Trophoblast cell (in vitro differentiated cells and primary cell): ENCODE measurements around the gene OR13C2.
A peak's percentile ranks its signal among the peaks of the same experiment; 100 is the strongest.

Experiments used
- DNase-seq, 2 donors: peaks; one replicate each; pipeline ENCODE4 v3.0.0-alpha.2; 2016
- H2AFZ ChIP-seq: 2 replicates; pipeline ENCODE4 v1.6.1; 2013; ENCODE audit warnings: low read length, moderate library complexity, mild to moderate bottlenecking; ENCODE audit not compliant: insufficient read depth, poor library complexity
- H2AK5ac ChIP-seq: 2 replicates; pipeline ENCODE4 v1.6.1; 2013; ENCODE audit warnings: mild to moderate bottlenecking, low read length
- H2BK120ac ChIP-seq: 2 replicates; pipeline ENCODE4 v1.6.1; 2013; ENCODE audit warnings: low read length, mild to moderate bottlenecking, moderate library complexity; ENCODE audit not compliant: insufficient read depth, poor library complexity
- H2BK12ac ChIP-seq: 2 replicates; pipeline ENCODE4 v1.6.1; 2013; ENCODE audit warnings: mild to moderate bottlenecking, low read length, moderate library complexity
- H2BK5ac ChIP-seq: 2 replicates; pipeline ENCODE4 v1.6.1; 2013; ENCODE audit warnings: low read length, low read depth, moderate library complexity, mild to moderate bottlenecking; ENCODE audit not compliant: poor library complexity
- H3K14ac ChIP-seq: 2 replicates; pipeline ENCODE4 v1.6.1; 2013; ENCODE audit warnings: mild to moderate bottlenecking, low read length
- H3K18ac ChIP-seq: 2 replicates; pipeline ENCODE4 v1.6.1; 2013; ENCODE audit warnings: mild to moderate bottlenecking, low read length
- H3K23ac ChIP-seq: 2 replicates; pipeline ENCODE4 v1.6.1; 2013; ENCODE audit warnings: low read length
- H3K27ac ChIP-seq: 2 replicates; pipeline ENCODE4 v1.5.1; 2013; ENCODE audit warnings: low read depth, mild to moderate bottlenecking, inconsistent platforms, low read length, moderate library complexity
- H3K27me3 ChIP-seq: 2 replicates; pipeline ENCODE4 v1.6.1; 2013; ENCODE audit warnings: inconsistent platforms, mild to moderate bottlenecking, low read length, moderate library complexity; ENCODE audit not compliant: insufficient read depth
- H3K36me3 ChIP-seq, 2 experiments: 1 replicate in 1 of 2; 2 replicates in 1 of 2; pipeline ENCODE4 v1.6.1; 2013; ENCODE audit warnings: low read length in 2 of 2, mild to moderate bottlenecking in 2 of 2, moderate library complexity in 1 of 2; ENCODE audit not compliant: insufficient read depth in 2 of 2, control insufficient read depth in 1 of 2
- H3K4ac ChIP-seq: 2 replicates; pipeline ENCODE4 v1.6.1; 2013; ENCODE audit warnings: low read depth, mild to moderate bottlenecking, low read length, moderate library complexity
- H3K4me1 ChIP-seq, 2 experiments: 1 replicate in 1 of 2; 2 replicates in 1 of 2; pipeline ENCODE4 v1.6.1; 2013; ENCODE audit warnings: low read length in 2 of 2, mild to moderate bottlenecking in 2 of 2, moderate library complexity in 1 of 2; ENCODE audit not compliant: insufficient read depth in 2 of 2, control insufficient read depth in 1 of 2
- H3K4me2 ChIP-seq: 2 replicates; pipeline ENCODE4 v1.6.1; 2013; ENCODE audit warnings: inconsistent platforms, mild to moderate bottlenecking, low read length, moderate library complexity
- H3K4me3 ChIP-seq: 2 replicates; pipeline ENCODE4 v1.5.1; 2013; ENCODE audit warnings: mild to moderate bottlenecking, low read depth, low read length, inconsistent platforms
- H3K79me1 ChIP-seq: one replicate; pipeline ENCODE4 v1.6.1; 2013; ENCODE audit warnings: low read length
- H3K79me2 ChIP-seq: 2 replicates; pipeline ENCODE4 v1.6.1; 2013; ENCODE audit warnings: low read length, mild to moderate bottlenecking; ENCODE audit not compliant: control insufficient read depth, insufficient read depth, poor library complexity
- H3K9ac ChIP-seq: 2 replicates; pipeline ENCODE4 v1.6.1; 2013; ENCODE audit warnings: mild to moderate bottlenecking, low read length
- H3K9me3 ChIP-seq: 2 replicates; pipeline ENCODE4 v1.6.1; 2013; ENCODE audit warnings: low read depth, mild to moderate bottlenecking, control low read depth, inconsistent platforms, low read length; ENCODE audit not compliant: insufficient read depth
- H4K12ac ChIP-seq: 2 replicates; pipeline ENCODE4 v1.6.1; 2013; ENCODE audit warnings: low read depth, mild to moderate bottlenecking, low read length, moderate library complexity
- H4K8ac ChIP-seq: 2 replicates; pipeline ENCODE4 v1.6.1; 2013; ENCODE audit warnings: low read depth, mild to moderate bottlenecking, low read length, moderate library complexity
- H4K91ac ChIP-seq: one replicate; pipeline ENCODE4 v1.6.1; 2013; ENCODE audit warnings: low read depth, mild to moderate bottlenecking, low read length, moderate library complexity
- WGBS: extraction: QIAGEN DNeasy Blood & Tissue Kit; methylation state at CpG from one replicate; pipeline ENCODE4 v1.1.7; 2013; ENCODE audit warnings: missing lambda C conversion rate; ENCODE audit not compliant: insufficient read length, insufficient coverage; ENCODE audit errors: extremely low coverage; 5-methylcytosine and 5-hydroxymethylcytosine counted together

Gene OR13C2

GRCh38 chr9:104589626-104590025 is 15.8 kb downstream of the OR13C2 start:
- H3K36me3 ChIP-seq = no peaks in the 10 kb centered on the region
- no peak overlapping the region for H3K4ac ChIP-seq
- H3K79me1 ChIP-seq = no peaks in the 10 kb centered on the region
- H3K14ac ChIP-seq = no peak overlapping the region
- no peak overlapping the region for H3K4me2 ChIP-seq
- H3K9me3 ChIP-seq = no peaks in the 10 kb centered on the region
- no peak overlapping the region for H2AFZ ChIP-seq
- H4K91ac ChIP-seq = no peak overlapping the region
- H3K9ac ChIP-seq = no peak overlapping the region
- no peak overlapping the region for H3K4me3 ChIP-seq
- no peak overlapping the region for H4K12ac ChIP-seq
- DNase-seq = no peak
- no peak overlapping the region for H2BK120ac ChIP-seq
- H3K79me2 ChIP-seq = no peaks in the 10 kb centered on the region
- no peak overlapping the region for H4K8ac ChIP-seq
- WGBS = no CpG with 5 or more reads among the region's 1 CpG
- H3K23ac ChIP-seq = no peak overlapping the region
- no peak overlapping the region for H2BK12ac ChIP-seq
- H3K27ac ChIP-seq = no peak overlapping the region
- H2AK5ac ChIP-seq = no peak overlapping the region
- no peak overlapping the region for H2BK5ac ChIP-seq
- H3K27me3 ChIP-seq = no peaks in the 10 kb centered on the region
- H3K4me1 ChIP-seq = no peaks in the 10 kb centered on the region
- no peak overlapping the region for H3K18ac ChIP-seq

GRCh38 chr9:104586496-104587180 is 18.8 kb downstream of the OR13C2 start:
- Histone ChIP-seq H3K79me2 (no peaks in the 10 kb centered on the region), H4K8ac (no peak overlapping the region), H3K14ac (no peak overlapping the region), H3K18ac (no peak overlapping the region), H3K27ac (no peak overlapping the region), H3K9ac (no peak overlapping the region), H3K27me3 (no peaks in the 10 kb centered on the region), H4K91ac (no peak overlapping the region), H3K79me1 (no peaks in the 10 kb centered on the region), H2AK5ac (no peak overlapping the region), H2BK12ac (no peak overlapping the region), H3K4me1 (no peaks in the 10 kb centered on the region), H3K9me3 (no peaks in the 10 kb centered on the region), H2BK120ac (no peak overlapping the region), H2BK5ac (no peak overlapping the region), H3K4me3 (no peak overlapping the region), H3K4ac (no peak overlapping the region), H4K12ac (no peak overlapping the region), H3K23ac (no peak overlapping the region), H2AFZ (no peak overlapping the region), H3K36me3 (no peaks in the 10 kb centered on the region), H3K4me2 (no peak overlapping the region)
- no CpG with 5 or more reads among the region's 1 CpG for WGBS
- peak in 1 of 2 donors; percentile 54 for DNase-seq

GRCh38 chr9:104580562-104580961 is 24.9 kb downstream of the OR13C2 start:
- no CpG with 5 or more reads among the region's 1 CpG for WGBS
- Histone ChIP-seq H3K4me2 (no peak overlapping the region), H2BK12ac (no peak overlapping the region), H4K91ac (no peak overlapping the region), H3K79me2 (no peaks in the 10 kb centered on the region), H3K4me1 (no peaks in the 10 kb centered on the region), H3K14ac (no peak overlapping the region), H3K18ac (no peak overlapping the region), H4K8ac (no peak overlapping the region), H3K27me3 (no peaks in the 10 kb centered on the region), H2AFZ (no peak overlapping the region), H2BK120ac (no peak overlapping the region), H3K4ac (no peak overlapping the region), H3K9me3 (no peaks in the 10 kb centered on the region), H3K23ac (no peak overlapping the region), H3K9ac (no peak overlapping the region), H3K4me3 (no peak overlapping the region), H3K36me3 (no peaks in the 10 kb centered on the region), H3K27ac (no peak overlapping the region), H2BK5ac (no peak overlapping the region), H2AK5ac (no peak overlapping the region), H3K79me1 (no peaks in the 10 kb centered on the region), H4K12ac (no peak overlapping the region)
- DNase-seq = no peak

- H2BK5ac ChIP-seq = no peak overlapping the region
- no peak overlapping the region for H3K27ac ChIP-seq
- no peaks in the 10 kb centered on the region for H3K79me1 ChIP-seq
- no peak overlapping the region for H3K4ac ChIP-seq
- no peaks in the 10 kb centered on the region for H3K79me2 ChIP-seq
- H2AFZ ChIP-seq = no peak overlapping the region
- H3K4me2 ChIP-seq = no peak overlapping the region
- H2BK12ac ChIP-seq = no peak overlapping the region
- no peak overlapping the region for H3K18ac ChIP-seq
- DNase-seq = no peak
- no peak overlapping the region for H2AK5ac ChIP-seq
- H4K12ac ChIP-seq = no peak overlapping the region
- no peaks in the 10 kb centered on the region for H3K9me3 ChIP-seq
- no peak overlapping the region for H3K4me3 ChIP-seq
- no peak overlapping the region for H2BK120ac ChIP-seq
- no peaks in the 10 kb centered on the region for H3K36me3 ChIP-seq
- no peak overlapping the region for H3K14ac ChIP-seq
- no peak overlapping the region for H3K9ac ChIP-seq
- H3K4me1 ChIP-seq = no peaks in the 10 kb centered on the region
- H3K23ac ChIP-seq = no peak overlapping the region
- no peaks in the 10 kb centered on the region for H3K27me3 ChIP-seq
- H4K8ac ChIP-seq = no peak overlapping the region
- WGBS = no CpG with 5 or more reads among the region's 5 CpGs
- H4K91ac ChIP-seq = no peak overlapping the region
Measured at GRCh38 chr9:104577263-104577662, 28.2 kb downstream of the OR13C2 start.
